ENCODE data around the gene GPR55.

DNA sequence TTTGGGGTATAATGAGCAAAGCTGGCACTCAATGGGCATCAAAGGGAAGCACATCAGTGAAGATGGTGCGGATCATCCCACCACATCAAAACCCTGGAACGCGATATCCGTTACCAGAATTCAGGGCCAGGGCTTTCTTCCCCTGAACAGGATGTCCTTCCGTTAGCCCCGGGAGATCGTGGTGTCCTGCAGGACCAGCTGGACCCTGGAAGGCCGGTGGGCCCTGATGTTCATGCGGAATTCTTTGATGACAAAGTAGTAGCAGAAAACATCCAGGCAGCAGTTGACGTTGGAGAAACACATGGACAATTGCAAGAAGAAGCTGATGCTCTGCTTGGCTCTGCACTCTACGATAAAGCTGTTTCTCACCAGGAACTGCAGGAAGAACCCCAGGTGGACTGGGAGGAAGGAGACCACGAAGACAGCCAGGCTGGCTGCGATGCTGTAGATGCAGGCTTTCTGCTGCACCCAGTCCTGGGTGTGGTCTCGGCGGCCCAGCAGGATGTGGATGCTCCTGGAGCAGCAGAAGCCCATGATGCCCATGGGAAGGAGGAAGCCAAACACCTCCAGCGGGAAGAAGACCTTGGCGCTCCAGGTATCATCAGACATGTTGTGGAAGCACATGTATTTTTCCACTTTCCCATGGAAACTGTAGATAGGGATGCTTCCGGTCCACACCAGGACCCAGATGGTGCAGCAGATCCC, 15.0 kb downstream of the GPR55 start:
- TF ChIP-seq POLR2A (IDR thresholded peaks at IDR 0.05), result no peak
- TF ChIP-seq, protein P1, sequence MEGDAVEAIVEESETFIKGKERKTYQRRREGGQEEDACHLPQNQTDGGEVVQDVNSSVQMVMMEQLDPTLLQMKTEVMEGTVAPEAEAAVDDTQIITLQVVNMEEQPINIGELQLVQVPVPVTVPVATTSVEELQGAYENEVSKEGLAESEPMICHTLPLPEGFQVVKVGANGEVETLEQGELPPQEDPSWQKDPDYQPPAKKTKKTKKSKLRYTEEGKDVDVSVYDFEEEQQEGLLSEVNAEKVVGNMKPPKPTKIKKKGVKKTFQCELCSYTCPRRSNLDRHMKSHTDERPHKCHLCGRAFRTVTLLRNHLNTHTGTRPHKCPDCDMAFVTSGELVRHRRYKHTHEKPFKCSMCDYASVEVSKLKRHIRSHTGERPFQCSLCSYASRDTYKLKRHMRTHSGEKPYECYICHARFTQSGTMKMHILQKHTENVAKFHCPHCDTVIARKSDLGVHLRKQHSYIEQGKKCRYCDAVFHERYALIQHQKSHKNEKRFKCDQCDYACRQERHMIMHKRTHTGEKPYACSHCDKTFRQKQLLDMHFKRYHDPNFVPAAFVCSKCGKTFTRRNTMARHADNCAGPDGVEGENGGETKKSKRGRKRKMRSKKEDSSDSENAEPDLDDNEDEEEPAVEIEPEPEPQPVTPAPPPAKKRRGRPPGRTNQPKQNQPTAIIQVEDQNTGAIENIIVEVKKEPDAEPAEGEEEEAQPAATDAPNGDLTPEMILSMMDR (IDR thresholded peaks at IDR 0.05), result no peak
